HCEC 1CT (cell line): Measurements from ENCODE around the gene MYH4.

Experiments used
- DNase-seq: peaks from one replicate; pipeline ENCODE4 v3.0.0-alpha.2; 2017

Gene MYH4

DNA sequence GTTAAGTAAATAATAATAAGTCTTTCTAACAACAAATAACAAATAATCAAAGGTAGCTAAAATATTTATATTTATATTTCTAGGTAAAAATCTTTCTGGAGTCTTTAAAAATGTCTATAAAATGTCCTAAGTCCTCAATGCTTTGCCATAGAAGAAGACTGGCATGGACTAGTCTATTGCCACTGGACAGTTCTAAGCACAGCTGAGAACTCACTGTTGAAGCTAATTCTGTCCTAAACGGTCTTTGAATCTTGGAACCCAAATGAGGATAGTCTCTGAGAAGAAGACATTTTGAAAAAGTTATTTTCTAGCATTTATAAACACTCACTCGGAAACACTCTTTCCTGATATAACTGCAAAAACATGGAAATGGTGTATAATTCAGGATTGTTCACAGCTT lies 48.1 kb downstream of the MYH4 start:
- no peak for DNase-seq

- no peak for DNase-seq
Measured at GRCh38 chr17:10420811-10421210, 48.5 kb downstream of the MYH4 start.

DNA sequence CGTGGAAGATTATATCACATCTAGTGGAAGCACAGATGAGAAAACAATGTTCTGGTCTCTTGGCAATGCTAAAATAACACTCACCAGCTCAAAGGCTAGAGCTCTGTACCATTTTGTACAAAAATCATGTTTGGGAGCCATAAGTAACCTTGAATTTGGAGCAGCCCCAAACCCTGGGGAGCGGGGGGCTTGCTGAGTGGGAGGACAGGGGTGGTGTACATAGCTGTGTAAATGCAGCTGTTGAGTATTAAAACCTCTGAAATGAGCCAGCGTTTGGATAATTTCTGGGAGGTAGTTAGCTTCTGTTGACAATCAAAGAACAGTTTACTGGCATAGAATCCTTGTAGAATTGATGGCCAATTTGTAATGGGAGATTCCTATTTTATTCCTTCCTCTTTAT lies 51.9 kb downstream of the MYH4 start:
- no peak for DNase-seq

DNA sequence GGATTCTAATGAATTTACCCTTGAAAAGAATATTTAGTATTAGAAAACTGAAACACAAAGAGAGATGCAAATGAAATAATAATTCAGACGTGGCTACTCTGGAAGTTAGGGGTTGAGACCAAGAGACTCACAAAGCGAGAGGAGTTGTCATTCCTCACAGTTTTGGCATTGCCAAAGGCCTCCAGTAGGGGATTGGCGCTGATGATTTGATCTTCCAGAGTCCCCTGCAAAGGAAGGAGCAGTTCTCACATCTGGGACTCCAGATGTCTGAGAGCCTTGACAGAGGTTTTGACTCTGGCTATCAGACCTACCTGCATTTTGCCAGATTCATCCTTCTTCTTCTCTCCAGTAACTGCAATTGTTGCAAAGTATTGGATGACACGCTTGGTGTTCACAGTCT lies 54.2 kb downstream of the MYH4 start:
- no peak for DNase-seq

DNA sequence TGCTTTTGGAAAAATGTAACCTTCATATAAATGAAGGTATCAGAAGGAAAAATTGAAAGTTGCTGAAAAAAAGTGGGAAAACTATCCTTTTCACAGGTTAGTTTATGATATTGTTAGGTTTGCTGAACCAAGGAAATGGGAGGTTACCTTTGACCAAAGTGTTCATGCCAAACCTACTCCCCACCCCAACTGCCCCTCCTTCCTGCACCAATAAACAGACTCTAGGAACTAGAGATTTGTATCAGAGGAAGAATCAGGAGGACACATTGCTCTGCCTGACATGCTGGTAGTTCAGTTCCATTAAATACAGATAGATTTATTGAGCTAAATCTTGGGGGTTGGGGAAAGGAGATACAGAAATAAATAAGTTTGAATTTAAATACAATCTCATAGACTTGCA lies 65.8 kb downstream of the MYH4 start:
- no peak for DNase-seq

DNA sequence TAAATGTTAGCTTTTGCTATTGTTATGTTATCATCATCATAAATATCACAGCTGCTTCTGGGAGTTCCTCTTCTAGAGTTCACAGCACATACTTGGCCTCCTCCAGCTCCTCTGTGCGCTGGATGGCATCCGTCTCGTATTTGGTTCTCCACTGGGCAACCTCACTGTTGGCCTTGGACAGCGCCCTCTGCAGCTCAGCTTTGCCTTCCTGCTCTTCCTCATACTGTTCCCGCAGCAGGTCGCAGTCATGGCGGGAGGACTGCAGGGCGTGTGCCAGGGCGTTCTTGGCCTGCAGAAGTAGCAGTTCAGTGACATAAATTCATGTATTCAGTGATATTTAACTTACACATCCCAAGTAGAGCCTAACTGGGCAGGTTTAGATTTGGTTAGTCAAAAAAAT lies 71.0 kb downstream of the MYH4 start:
- no peak for DNase-seq

GRCh38 chr17:10396524-10397163 lies 72.7 kb downstream of the MYH4 start:
- DNase-seq = no peak

DNA sequence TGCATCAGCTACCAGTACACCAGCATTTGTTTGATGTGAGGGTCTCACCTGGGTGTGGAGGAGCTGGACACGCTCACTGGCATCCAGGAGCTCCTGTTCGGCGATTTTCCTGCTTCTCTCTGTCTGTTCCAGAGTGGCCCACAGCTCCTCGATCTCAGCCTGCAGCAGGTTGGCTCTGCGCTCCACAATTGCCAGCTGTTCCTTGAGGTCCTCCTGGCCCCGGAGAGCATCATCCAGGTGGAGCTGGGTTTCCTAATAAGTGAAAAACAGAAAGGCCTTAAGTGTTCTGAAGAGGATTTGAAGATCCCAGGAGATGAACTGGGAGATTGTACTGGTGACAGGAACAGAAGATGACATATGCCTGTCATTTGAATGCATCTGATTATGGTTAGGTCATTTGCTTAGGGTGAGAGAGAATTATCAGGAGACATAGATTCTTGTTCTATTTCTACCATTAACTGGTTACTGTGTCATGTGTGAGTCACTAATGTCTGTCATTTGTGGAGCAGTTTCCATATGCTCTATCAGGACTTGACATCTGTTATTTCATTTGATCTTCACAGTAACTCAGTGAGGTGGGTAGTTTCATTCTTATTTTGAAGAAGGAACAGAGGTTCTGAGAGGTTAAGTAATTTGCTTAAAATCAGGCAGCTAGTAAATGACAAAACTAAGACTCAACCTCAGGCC lies 75.0 kb downstream of the MYH4 start:
- no peak for DNase-seq
